ENCODE results near the gene TWIST1. TPM values are rescaled to one million over a fixed set of nuclear protein-coding genes. Genes with fewer than 3 reads are reported as not detected.

The TWIST1 gene
- total RNA-seq, 1 experiment from 2014 or later, result 2.5 TPM

DNA sequence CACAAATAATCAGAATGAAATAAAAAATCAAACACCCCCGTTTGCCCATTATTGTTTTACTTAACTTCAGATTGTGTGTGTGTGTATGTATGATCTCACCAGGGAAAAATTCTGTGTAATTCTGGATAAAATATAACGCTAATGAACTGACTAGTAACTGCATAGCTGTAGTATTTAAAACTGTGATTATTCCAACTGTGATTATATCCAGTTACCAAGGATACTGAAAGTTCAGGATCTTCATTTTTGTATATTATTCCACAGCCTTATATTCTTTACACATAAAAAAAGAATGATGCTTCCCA, 2.9 kb downstream of the TWIST1 start:
- in situ Hi-C loops (cut with HindIII; ENCODE audit: low sequenced_read_pairs), result no loop called here

DNA sequence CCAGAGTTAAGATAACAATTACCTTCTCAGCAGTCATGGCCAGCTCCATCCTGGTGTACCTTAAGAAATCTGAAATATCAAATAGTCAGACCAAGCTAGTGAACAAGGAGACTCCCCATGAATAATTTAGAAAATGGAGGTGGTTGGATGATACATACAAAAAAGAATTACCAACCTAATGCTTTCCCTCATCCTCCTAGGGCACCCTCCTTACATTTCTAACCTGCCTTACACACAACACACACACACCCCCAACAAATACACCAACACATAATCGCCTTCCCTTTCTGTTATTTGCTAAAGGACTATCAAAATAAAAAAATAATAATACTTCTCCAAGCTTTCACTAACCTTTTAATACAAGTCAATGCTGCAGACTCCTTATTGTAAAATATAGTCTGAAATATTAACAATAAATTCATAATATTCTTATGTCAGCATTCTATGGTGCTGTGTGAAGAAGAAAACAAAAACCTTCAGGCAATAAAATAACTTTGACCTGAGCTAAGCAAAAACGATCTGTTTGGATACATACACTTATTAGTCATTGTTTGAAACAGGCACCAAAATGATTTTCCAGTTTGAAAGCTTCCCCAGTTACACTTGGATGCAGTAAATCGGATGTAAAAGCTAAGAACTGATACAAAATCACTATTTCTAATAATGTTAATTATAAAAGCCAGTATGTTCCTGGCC, 3.4 kb downstream of the TWIST1 start:
- in situ Hi-C loops (cut with HindIII; ENCODE audit: low sequenced_read_pairs), result no loop called here
- DNase-seq (ENCODE audit: low spot score), result no peak

More for the DNA sequence above, 2.9 kb downstream of the TWIST1 start:
- DNase-seq (ENCODE audit: low spot score), result no peak

DNA sequence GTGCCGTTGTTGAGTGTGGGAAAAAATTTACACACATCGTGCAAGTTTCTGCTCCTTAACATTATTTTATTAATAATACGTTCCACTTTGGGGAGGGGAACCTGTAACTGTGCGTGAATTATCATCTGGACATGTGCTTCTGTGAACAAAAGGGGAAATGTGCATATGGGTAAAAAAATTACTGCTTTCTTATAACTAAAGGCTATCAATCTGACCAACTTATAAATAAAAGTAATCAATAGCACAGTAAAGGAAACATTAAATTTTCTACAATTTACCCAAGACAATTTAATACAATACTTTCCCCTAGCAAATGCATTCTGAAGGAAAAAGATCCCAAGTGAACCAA, 4.5 kb downstream of the TWIST1 start:
- in situ Hi-C loops (cut with HindIII; ENCODE audit: low sequenced_read_pairs), result no loop called here
- DNase-seq (ENCODE audit: low spot score), result no peak

DNA sequence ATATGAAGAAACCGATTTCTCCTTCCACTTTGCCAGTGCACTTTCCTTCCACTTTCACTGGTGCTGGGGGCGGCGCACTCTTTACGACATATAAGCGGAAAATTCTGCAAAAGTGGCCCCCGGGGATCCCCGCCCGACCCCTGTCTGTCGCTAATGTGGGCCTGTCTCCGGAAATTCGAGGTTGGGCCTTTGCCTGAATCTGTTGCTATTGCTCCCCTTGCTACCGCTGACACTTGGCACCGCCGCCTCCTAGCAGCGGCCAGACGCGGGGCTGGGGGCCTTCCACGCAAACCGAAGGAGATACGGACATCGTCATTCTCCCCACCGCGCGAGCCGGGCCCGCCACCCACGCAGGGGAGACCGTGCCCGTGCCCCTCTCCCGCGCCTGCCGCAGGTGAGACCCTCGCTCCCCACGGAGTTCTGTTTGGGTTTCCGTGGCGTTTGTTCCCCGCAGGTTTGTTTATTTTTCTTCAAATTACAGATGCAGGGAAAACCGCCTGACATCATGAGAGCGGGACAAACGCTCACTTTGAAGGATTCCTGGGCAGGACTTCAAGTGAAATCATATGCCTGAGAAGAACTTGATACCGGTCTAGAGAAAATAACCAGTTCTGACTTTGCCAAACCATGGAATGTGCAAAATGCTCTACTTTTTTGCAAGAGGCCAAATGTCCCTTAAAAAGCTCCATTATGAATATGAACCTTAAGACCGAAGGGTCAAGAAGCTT, 5.0 kb downstream of the TWIST1 start:
- in situ Hi-C loops (cut with HindIII; ENCODE audit: low sequenced_read_pairs), result no loop called here
- DNase-seq (ENCODE audit: low spot score), result no peak

DNA sequence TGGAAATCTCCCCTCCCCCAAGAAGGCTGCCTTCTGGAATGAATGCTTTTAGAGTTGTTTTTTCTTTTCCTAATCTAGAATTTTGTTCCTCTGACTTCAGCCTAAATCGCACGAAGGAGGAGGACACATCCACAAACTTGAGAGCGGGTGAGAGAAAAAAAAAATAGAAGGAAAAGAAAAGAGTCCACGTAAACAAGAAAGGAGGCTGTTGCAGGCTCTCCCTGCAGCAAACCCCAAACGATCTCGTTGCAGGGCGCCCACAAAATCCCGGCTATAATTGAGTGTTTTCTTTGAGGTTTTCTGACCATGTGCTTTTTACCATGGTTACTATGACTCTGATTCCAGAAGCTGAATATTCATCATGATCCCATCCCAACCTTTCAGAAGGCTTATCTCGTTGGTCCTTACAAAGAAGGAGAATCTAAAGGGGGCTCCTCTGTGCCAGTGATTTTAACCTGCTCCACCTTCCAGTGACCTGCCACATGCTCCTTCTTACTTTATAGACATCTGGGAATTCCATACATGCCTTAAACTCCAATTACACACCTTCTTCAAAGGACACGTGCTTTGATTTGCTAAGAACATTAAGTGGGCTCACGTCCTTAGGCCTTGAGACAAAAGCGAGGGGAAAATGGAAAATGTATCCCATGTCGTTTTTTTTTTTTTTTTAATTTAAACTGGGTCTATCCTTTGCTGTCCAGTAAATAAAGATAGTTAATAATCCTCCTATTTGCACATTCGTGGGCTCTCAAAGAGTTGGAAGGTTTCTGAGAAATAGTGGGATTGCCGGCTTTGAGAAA, 5.8 kb downstream of the TWIST1 start:
- in situ Hi-C loops (cut with HindIII; ENCODE audit: low sequenced_read_pairs), result no loop called here
- no peak for DNase-seq (ENCODE audit: low spot score)

DNA sequence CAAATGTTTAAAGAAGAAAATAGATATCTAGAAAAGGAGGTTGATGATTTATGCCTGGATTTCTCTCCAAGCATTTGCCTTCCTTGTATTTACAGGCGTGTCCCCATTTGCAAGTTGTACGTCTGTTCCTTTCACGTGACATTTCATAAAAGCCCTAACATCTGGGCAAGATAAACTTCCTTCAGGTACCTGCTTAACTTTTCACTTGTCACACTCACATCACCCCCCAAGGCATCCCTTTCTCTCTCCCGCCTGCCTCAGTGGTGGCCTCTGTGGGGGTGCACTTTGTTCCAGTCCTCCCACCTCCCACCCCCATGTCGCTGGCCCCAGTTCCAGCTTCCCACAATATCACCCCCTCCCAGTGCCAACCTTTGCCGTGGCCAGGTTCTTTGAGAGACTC, 6.7 kb downstream of the TWIST1 start:
- in situ Hi-C loops (cut with HindIII; ENCODE audit: low sequenced_read_pairs), result no loop called here
- DNase-seq (ENCODE audit: low spot score), result no peak

DNA sequence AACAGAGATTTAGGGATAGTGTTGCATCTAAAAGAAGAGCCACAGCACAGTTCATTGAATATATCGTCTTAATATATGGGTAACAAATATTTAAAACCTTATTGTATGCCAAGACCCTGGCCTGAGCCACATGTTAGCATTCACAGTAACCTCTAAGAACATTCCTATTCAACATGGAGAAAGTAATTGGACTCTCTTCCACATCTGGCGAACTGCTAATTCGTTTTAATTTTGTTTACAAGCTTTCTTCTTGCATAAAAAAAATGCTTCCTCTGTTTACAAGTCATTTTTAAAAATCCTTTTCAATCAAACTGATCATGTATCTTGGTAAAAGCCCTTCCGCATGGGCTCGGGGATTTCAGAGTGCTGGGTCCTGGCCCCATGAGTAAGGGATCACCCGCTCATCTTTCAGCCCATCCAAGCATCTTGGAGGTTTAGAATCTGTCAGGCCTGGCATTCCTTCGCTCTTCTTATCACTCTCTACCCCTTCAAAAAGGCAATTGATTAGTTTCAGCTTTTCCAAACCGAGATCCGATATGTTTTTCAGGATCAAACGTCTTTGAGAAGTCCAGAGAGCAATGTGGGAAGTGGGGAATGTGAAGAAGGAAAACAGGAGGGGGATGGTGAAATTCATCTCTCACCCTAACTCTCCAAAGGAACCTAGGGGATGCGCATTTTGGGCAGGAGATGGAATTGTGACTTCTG, 7.3 kb downstream of the TWIST1 start:
- in situ Hi-C loops (cut with HindIII; ENCODE audit: low sequenced_read_pairs), result no loop called here
- DNase-seq (ENCODE audit: low spot score), result no peak

DNA sequence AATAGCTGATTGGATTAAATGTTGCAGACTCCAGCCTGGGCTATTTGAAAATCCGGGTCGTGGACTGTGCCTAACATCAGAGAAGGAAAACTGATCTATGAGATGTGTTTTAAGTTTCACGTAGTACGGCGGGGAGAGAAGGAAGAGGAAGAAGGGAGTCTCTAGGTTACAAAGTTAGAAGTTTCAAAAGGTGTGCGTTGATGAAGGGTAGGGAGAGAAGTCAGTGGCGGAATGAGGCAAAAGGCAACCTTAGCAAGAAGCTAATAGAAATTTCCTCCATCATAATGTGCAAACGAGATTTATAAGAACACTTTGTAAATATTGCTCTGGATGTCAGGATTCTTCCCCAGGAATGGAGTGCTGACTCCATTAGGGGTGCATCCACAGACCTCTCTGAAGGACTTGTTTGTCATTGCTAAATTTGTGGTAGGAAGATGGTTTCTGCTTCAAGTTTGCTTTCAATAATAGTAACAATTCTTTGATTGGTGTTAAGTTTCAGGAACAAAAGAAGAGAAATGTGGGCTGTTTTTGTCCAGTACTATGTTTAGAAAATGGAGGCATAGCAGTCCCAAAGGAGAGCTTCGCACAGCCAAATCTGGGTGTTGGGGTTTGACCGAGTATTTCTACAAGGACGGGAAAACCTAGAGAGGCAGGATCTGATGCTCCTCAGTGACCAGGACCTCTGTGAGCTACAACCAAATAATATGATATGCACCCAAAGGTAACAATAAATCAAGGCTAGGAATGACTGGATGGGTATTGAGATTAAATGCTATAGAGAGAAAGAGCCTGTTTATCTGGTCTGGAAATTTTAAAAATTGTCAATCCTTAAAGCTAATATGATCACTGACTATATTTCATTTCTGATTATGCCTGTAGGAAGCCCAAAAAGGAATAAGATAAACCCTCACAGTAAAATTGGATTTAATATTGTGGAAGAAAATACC, 8.2 kb downstream of the TWIST1 start:
- no peak for DNase-seq (ENCODE audit: low spot score)
- in situ Hi-C loops (cut with HindIII; ENCODE audit: low sequenced_read_pairs), result no loop called here

DNA sequence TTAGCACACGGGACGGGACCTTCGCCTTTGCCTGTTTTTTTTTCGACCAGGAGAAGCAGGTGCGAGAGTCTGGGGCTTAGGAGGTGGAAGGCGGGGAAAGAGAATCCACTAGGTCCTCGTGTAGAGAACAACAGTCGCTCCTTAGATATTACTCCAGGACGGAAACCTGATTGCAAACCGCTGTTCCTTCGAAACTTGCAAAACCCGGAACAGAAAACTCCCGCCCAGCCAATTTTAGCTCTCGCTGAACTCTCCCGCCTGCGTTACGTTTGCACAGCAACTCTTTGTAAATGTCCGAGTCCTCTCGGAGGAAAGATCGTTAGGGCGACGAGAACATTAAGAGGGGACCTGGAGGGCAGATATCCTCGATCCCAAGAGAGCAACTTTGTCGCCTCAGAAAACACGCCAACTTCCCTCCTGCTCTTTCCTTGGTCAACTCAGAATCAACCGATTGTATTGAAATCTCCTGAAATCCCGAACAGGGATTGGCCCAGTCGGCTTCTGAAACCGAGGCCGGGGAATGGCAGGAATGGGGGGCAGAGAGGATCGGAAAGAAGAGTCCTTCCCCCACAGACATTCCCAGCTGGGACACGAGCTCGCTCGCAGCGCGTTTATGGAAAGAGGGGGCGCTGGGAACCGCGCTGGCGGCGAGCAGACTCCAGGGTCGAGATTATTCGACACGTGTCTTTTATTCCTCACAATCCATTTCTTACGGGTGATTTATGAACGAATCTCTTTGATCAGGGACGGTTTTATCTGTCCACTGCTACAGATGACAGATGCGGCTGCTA, 9.9 kb downstream of the TWIST1 start:
- in situ Hi-C loops (cut with HindIII; ENCODE audit: low sequenced_read_pairs), result no loop called here
- DNase-seq (ENCODE audit: low spot score), result no peak

DNA sequence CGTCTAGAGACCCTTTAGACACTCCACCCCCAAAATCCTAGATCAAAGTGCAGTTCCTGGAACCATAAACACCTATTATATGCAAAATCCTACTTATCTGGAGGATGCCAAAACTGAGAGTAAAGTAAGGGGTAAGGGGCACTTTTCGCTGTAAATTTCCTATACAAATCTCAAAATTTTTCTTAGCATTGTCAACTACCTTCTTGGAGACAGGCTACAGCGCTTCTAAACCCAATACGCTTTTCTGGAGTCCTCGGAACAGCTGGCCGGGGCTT, 10.4 kb downstream of the TWIST1 start:
- in situ Hi-C loops (cut with HindIII; ENCODE audit: low sequenced_read_pairs), result no loop called here

DNA sequence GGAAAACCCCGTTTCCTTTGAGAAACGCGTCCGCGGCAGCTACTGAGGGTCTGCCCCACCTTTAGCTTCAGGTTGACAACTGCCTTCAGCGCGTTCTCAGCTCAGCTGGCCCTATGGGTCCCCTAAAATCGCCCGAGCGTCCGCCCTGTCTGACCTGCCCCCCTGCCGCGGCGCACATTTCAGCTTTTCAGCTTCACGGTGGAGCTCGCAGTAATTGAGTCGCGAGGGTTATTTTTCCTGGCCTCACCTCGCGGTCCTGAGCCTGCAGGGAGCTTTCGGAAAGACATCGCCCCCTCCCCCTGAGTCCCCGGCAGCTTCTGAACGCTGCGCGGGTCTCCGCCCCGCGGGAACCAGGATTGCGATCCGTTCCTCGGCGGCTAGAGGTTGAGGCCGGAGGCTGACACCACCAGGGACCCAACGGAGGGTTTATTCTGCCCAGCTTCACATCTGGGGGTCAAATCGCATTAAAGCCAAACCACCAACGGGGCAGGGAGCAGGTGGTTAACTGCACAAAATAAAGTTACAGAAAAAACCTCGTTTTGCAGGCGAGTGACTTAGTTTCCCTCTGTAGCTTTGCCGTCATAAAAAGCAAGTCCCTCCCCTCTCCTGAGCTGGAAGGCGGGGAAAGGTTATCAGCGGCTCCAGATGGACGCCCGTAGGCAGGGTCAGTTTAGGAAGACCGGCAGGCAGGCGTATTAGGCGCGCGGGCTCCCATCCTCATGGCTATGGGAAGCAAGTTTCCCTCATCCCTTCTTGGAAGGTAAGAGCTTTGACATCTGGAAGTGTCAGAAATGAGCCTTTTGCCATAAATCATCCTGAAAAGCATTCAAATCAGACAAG, 11.0 kb downstream of the TWIST1 start:
- DNase-seq (ENCODE audit: low spot score), result no peak
- in situ Hi-C loops (cut with HindIII; ENCODE audit: low sequenced_read_pairs), result no loop called here

More for the DNA sequence above, 10.4 kb downstream of the TWIST1 start:
- no peak for DNase-seq (ENCODE audit: low spot score)

DNA sequence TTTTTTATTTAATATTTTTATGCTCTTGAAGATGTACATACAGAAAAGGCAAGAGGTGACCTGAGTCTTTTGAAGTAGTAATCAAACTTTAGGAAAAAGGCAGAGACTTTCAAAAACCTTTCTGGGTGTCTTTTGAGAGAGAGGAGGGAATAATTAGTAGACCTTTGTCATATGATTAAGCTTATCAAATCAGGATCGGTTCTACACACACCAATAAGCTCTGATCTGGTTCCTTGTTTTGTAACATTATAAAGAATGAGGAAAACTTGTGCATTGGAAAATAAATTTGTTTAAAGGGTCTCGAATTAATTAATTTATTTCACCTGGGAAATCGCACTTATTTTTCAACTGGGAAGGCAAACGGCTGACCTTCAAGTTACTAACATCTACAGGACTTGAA, 11.9 kb downstream of the TWIST1 start:
- DNase-seq (ENCODE audit: low spot score), result no peak
- in situ Hi-C loops (cut with HindIII; ENCODE audit: low sequenced_read_pairs), result no loop called here

DNA sequence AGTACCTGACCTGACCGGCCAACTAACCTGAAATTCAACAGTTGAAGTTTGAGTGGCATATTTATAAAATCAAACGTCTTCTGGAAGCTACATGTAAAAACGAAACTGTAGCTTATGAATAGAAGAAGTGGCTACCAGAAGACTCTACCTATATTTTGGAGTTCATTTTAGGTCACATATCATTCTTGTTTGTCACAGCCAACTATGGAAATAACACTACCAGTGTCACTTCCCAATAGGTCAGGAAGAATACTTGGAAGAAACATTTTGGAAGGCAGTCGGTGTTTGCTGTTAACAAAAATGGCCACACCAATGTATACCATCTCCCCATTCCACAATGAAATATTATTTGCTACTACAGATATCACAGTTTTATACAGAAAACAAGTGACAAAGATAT, 12.6 kb downstream of the TWIST1 start:
- no peak for DNase-seq (ENCODE audit: low spot score)
- in situ Hi-C loops (cut with HindIII; ENCODE audit: low sequenced_read_pairs), result no loop called here

DNA sequence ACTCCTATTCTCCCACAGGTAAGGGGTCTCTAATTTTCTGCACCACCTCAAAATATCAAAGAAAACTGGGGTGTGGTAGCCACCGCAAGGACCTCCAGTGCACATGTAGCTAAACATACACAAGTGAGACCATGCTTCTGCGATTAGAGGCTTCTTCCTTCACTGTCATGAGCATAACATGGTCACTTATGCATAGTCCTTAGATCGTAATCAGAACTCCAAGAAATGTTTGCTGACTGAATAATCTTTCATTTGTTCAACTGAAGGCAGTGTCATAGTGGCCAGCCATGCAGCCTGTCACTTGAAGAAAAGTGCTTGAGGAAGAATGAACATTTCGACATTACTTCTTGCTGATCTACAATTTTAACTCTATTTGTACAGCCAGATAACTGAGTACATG, 14.6 kb downstream of the TWIST1 start:
- in situ Hi-C loops (cut with HindIII; ENCODE audit: low sequenced_read_pairs), result no loop called here

DNA sequence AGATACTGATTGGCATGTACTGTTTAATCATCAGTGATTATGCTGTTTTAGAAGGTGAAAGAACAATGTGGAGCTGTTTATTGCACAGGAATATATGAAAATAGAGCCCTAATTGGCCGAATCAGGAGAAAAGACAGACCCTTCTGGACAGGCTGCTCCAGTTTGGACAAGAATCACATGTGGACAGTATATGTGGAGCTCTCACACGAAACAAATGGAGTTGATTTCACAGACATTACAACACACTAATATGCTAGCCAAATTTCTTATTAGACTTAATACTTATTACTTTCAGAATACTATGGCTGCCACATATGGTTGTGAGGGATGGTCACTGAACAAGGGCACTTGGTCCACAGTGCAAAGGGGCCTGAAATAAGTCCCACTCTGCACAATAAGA, 15.5 kb downstream of the TWIST1 start:
- DNase-seq (ENCODE audit: low spot score), result no peak
- in situ Hi-C loops (cut with HindIII; ENCODE audit: low sequenced_read_pairs), result no loop called here

More for the DNA sequence above, 14.6 kb downstream of the TWIST1 start:
- DNase-seq (ENCODE audit: low spot score), result no peak

DNA sequence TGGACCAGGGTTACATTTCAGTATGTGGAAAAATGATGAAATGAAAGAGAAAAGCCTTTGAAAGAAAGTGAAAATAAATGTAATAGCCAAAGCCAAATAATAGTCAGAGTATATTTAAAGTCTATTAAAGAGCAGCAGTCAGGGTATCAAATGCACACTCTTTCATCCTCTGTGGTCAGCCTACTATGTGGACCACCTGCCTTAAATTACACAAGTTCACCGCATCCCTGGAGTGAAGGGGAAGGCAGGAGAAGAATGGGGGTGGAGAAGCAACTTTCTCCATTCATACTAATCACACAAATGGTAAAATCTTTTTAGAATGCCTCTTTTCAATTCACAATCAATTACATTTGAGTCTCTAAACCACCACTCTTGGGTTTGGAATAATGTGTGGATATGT, 16.0 kb downstream of the TWIST1 start:
- in situ Hi-C loops (cut with HindIII; ENCODE audit: low sequenced_read_pairs), result no loop called here
- no peak for DNase-seq (ENCODE audit: low spot score)

DNA sequence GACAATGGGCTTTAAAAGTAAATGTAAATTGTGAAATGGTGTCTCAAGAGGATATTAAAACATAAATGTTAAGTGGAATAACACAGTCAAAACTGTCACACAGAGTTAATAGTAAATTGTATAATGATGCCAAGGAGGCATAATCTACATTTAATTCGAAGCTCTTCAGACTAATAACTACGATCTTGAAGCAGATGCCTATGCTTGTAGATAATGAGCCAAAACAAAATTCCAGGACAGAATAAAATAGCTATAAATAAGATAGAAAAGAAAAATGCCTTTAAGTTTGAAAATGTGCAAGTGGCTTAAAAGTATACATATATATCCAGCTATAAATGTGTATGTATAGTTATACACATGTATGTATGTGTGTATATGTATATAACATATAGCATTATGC, 17.5 kb downstream of the TWIST1 start:
- no peak for DNase-seq (ENCODE audit: low spot score)
- in situ Hi-C loops (cut with HindIII; ENCODE audit: low sequenced_read_pairs), result no loop called here

Data from G401 (cell line).